H1 (cell line): Measurements from ENCODE around the gene DLGAP3. TPM values are rescaled to one million over a fixed set of nuclear protein-coding genes. Genes with fewer than 3 reads are reported as not detected.

Experiments used
- CTCF ChIA-PET: fragments of 300-600 bp; sonication (Branson Sonifier 250); formaldehyde crosslinking; loops from one replicate; lab custom pipeline; 2021; ENCODE audit not compliant: partially characterized antibody; lab: Charles Lee
- POLR2A ChIA-PET: fragments of 300-600 bp; sonication (Branson Sonifier 250); formaldehyde crosslinking; loops from one replicate; lab custom pipeline; 2021; ENCODE audit warnings: inconsistent platforms; ENCODE audit not compliant: partially characterized antibody; lab: Charles Lee
- DNase-seq, 2 experiments: peaks; one replicate each; pipeline versions ENCODE4 v3.0.0 to v3.0.0-alpha.2; 2010 to 2022; ENCODE audit warnings: low spot score in 2 of 2, low read depth in 1 of 2, mixed read lengths in 1 of 2
- FAIRE-seq: peaks from 2 replicates; lab custom pipeline; 2011; peaks lifted over from hg19 to GRCh38; lab: Jason Lieb, UNC
- H2AFZ ChIP-seq: 2 replicates; pipeline ENCODE4 v1.8.1; 2012; ENCODE audit warnings: low read length, inconsistent platforms
- H2AK5ac ChIP-seq: 2 replicates; pipeline ENCODE4 v1.6.1; 2013; ENCODE audit warnings: low read depth, low read length
- H2BK120ac ChIP-seq: replicated peaks from 2 replicates; pipeline ENCODE3; 2013; ENCODE audit warnings: low read depth, low read length, inconsistent platforms
- H2BK12ac ChIP-seq: 2 replicates; pipeline ENCODE4 v1.6.1; 2013; ENCODE audit warnings: low read depth, low read length
- H2BK15ac ChIP-seq: 2 replicates; pipeline ENCODE4 v1.6.1; 2013; ENCODE audit warnings: low read length
- H2BK20ac ChIP-seq: 2 replicates; pipeline ENCODE4 v1.6.1; 2013; ENCODE audit warnings: low read length
- H2BK5ac ChIP-seq: 2 replicates; pipeline ENCODE4 v1.6.1; 2013; ENCODE audit warnings: low read depth, low read length
- H3K14ac ChIP-seq: 2 replicates; pipeline ENCODE4 v1.6.1; 2013; ENCODE audit warnings: inconsistent platforms; ENCODE audit not compliant: insufficient read length
- H3K18ac ChIP-seq: 2 replicates; pipeline ENCODE4 v1.6.1; 2013; ENCODE audit warnings: low read length; ENCODE audit errors: extremely low read depth
- H3K23ac ChIP-seq: 2 replicates; pipeline ENCODE4 v1.6.1; 2013; ENCODE audit warnings: inconsistent platforms; ENCODE audit not compliant: insufficient read length
- H3K23me2 ChIP-seq: 2 replicates; pipeline ENCODE4 v1.6.1; 2013; ENCODE audit warnings: low read depth, low read length
- H3K27ac ChIP-seq: 2 replicates; pipeline ENCODE4 v1.6.1; 2011; ENCODE audit warnings: low read depth, low read length, inconsistent platforms
- H3K27me3 ChIP-seq, 4 experiments: replicated peaks in 1 of 4; 1 replicate in 1 of 4; 2 replicates in 3 of 4; pipeline versions ENCODE4 v1.6.1 to v1.8.1; 2011 to 2013; ENCODE audit warnings: low read length in 3 of 4, mild to moderate bottlenecking in 3 of 4, inconsistent platforms in 2 of 4, mixed read lengths in 2 of 4, moderate library complexity in 1 of 4; ENCODE audit not compliant: control insufficient read depth in 3 of 4, insufficient read depth in 3 of 4; ENCODE audit errors: extremely low read depth in 1 of 4
- H3K36me3 ChIP-seq, 4 experiments: 2 replicates each; pipeline versions ENCODE4 v1.6.1 to v1.8.1; 2011 to 2013; ENCODE audit warnings: mild to moderate bottlenecking in 4 of 4, low read length in 3 of 4, moderate library complexity in 2 of 4, control low read depth in 1 of 4, inconsistent platforms in 1 of 4; ENCODE audit not compliant: insufficient read depth in 4 of 4, control insufficient read depth in 2 of 4
- H3K4ac ChIP-seq: replicated peaks from 2 replicates; pipeline ENCODE3; 2013; ENCODE audit warnings: low read length, low read depth, mixed read lengths, inconsistent platforms; ENCODE audit not compliant: insufficient read length
- H3K4me1 ChIP-seq, 4 experiments: replicated peaks in 1 of 4; 1 replicate in 1 of 4; 2 replicates in 3 of 4; pipeline versions ENCODE4 v1.6.1 to v1.8.1; 2011 to 2013; ENCODE audit warnings: low read length in 3 of 4, inconsistent platforms in 2 of 4, mixed read lengths in 1 of 4; ENCODE audit not compliant: insufficient read depth in 4 of 4, control insufficient read depth in 3 of 4
- H3K4me2 ChIP-seq, 2 experiments: 2 replicates each; pipeline versions ENCODE4 v1.6.1 to v1.8.1; 2011 to 2013; ENCODE audit warnings: low read depth in 2 of 2, low read length in 2 of 2, control low read depth in 1 of 2, inconsistent platforms in 1 of 2, mild to moderate bottlenecking in 1 of 2; ENCODE audit not compliant: insufficient read depth in 1 of 2
- H3K4me3 ChIP-seq, 4 experiments: fragments of 200-600, 300-600 bp in 1 of 4; sonication (generic), shearing (Covaris generic), sonication (Bioruptor Twin) in 1 of 4; 2 replicates each; pipeline versions ENCODE4 v1.5.1 to v1.8.1; 2011 to 2016; ENCODE audit warnings: low read length in 4 of 4, low read depth in 3 of 4, control low read depth in 2 of 4, inconsistent platforms in 2 of 4, mild to moderate bottlenecking in 2 of 4, mixed read lengths in 1 of 4, moderate library complexity in 1 of 4; ENCODE audit not compliant: insufficient read depth in 2 of 4; ENCODE audit errors: extremely low read depth in 1 of 4
- H3K56ac ChIP-seq: replicated peaks from 2 replicates; pipeline ENCODE3; 2013; ENCODE audit warnings: low read depth, mild to moderate bottlenecking, mixed read lengths, low read length, inconsistent platforms; ENCODE audit not compliant: insufficient read length
- H3K79me1 ChIP-seq: 2 replicates; pipeline ENCODE4 v1.6.1; 2013; ENCODE audit warnings: low read depth, low read length, control low read depth
- H3K79me2 ChIP-seq, 2 experiments: 2 replicates each; pipeline versions ENCODE4 v1.6.1 to v1.8.1; 2012 to 2013; ENCODE audit warnings: low read length in 2 of 2, mild to moderate bottlenecking in 2 of 2, inconsistent platforms in 1 of 2; ENCODE audit not compliant: insufficient read depth in 2 of 2, control insufficient read depth in 1 of 2
- H3K9ac ChIP-seq, 4 experiments: replicated peaks in 1 of 4; 1 replicate in 1 of 4; 2 replicates in 3 of 4; pipeline versions ENCODE4 v1.6.1 to v1.8.1; 2011 to 2013; ENCODE audit warnings: low read depth in 3 of 4, low read length in 3 of 4, control low read depth in 2 of 4, mild to moderate bottlenecking in 2 of 4, moderate library complexity in 2 of 4, inconsistent platforms in 1 of 4; ENCODE audit errors: extremely low read depth in 1 of 4
- H3K9me3 ChIP-seq, 2 experiments: 2 replicates each; pipeline versions ENCODE4 v1.6.1 to v1.8.1; 2012 to 2013; ENCODE audit warnings: mild to moderate bottlenecking in 2 of 2, moderate library complexity in 2 of 2, control low read depth in 1 of 2, inconsistent platforms in 1 of 2, low read depth in 1 of 2, low read length in 1 of 2, mixed read lengths in 1 of 2; ENCODE audit not compliant: insufficient read depth in 2 of 2
- H4K20me1 ChIP-seq, 2 experiments: replicated peaks in 1 of 2; 2 replicates each; pipeline versions ENCODE3 to v1.8.1; 2011 to 2013; ENCODE audit warnings: inconsistent platforms in 2 of 2, low read length in 2 of 2, mild to moderate bottlenecking in 1 of 2; ENCODE audit not compliant: insufficient read depth in 2 of 2, control insufficient read depth in 1 of 2
- H4K5ac ChIP-seq: 2 replicates; pipeline ENCODE4 v1.6.1; 2013; ENCODE audit warnings: low read length, low read depth, mixed read lengths, inconsistent platforms; ENCODE audit not compliant: insufficient read length
- H4K8ac ChIP-seq: 2 replicates; pipeline ENCODE4 v1.8.0; 2013; ENCODE audit warnings: mild to moderate bottlenecking, moderate library complexity, low read length, inconsistent platforms; ENCODE audit not compliant: insufficient read depth; ENCODE audit errors: extremely low read depth
- H4K91ac ChIP-seq: replicated peaks from 2 replicates; pipeline ENCODE3; 2013; ENCODE audit warnings: low read length, mixed read lengths, inconsistent platforms; ENCODE audit not compliant: insufficient read length
- BACH1 ChIP-seq: IDR thresholded peaks from 2 replicates; pipeline ENCODE4 v1.6.1; 2012; ENCODE audit warnings: low read length, improper control_type of control experiment
- BRCA1 ChIP-seq: IDR thresholded peaks from 2 replicates; pipeline ENCODE4 v1.6.1; 2012; ENCODE audit warnings: low read depth, low read length, improper control_type of control experiment
- CBX5 ChIP-seq: fragments of 300-800, 300-1000 bp; sonication (generic); IDR thresholded peaks from 2 replicates; pipeline ENCODE4 v1.7.1; 2016; ENCODE audit warnings: antibody characterized with exemption, low read length, low read depth
- CTCF ChIP-seq, 3 experiments: IDR thresholded peaks; 1 replicate in 2 of 3; 2 replicates in 1 of 3; pipeline versions ENCODE4 v1.5.1 to v1.6.1; 2011; ENCODE audit warnings: low read length in 3 of 3, mild to moderate bottlenecking in 3 of 3, inconsistent platforms in 2 of 3, low read depth in 1 of 3, moderate library complexity in 1 of 3; ENCODE audit not compliant: insufficient read depth in 1 of 3; ENCODE audit errors: control extremely low read depth in 1 of 3
- KDM4A ChIP-seq: IDR thresholded peaks from one replicate; pipeline ENCODE4 v1.7.1; 2012; ENCODE audit warnings: low read depth, mild to moderate bottlenecking, moderate library complexity, low read length, inconsistent platforms; ENCODE audit not compliant: severe bottlenecking
- RAD21 ChIP-seq, 2 experiments: IDR thresholded peaks in 1 of 2; conservative IDR thresholded peaks in 1 of 2; 2 replicates each; pipeline ENCODE4 v1.6.1; 2011; ENCODE audit warnings: low read depth in 2 of 2, low read length in 2 of 2, improper control_type of control experiment in 1 of 2, inconsistent platforms in 1 of 2, mild to moderate bottlenecking in 1 of 2, moderate library complexity in 1 of 2
- SP4 ChIP-seq: IDR thresholded peaks from 2 replicates; pipeline ENCODE4 v1.6.1; 2012; ENCODE audit warnings: low read length, inconsistent platforms
- ZNF274 ChIP-seq: IDR thresholded peaks from 2 replicates; pipeline ENCODE4 v1.7.0; 2012; ENCODE audit warnings: low read length, borderline replicate concordance; ENCODE audit errors: extremely low read depth
- WGBS, 2 experiments: shearing (Covaris generic) in 1 of 2; methylation state at CpG; one replicate each; pipeline versions ENCODE4 v1.1.6 to v1.1.7; 2013 to 2015; ENCODE audit warnings: low lambda C conversion rate in 2 of 2, mixed read lengths in 2 of 2, inconsistent platforms in 1 of 2, low coverage in 1 of 2, missing lambda C conversion rate in 1 of 2; ENCODE audit not compliant: insufficient replicate concordance in 2 of 2, insufficient coverage in 1 of 2, insufficient read length in 1 of 2; ENCODE audit errors: extremely low coverage in 1 of 2, missing lambda C conversion rate in 1 of 2; 5-methylcytosine and 5-hydroxymethylcytosine counted together
- polyA plus RNA-seq, 7 experiments: library from polyadenylated mRNA; depleted of rRNA in 3 of 7; stranded (reverse) in 5 of 7; unstranded in 2 of 7; fragments of >200 nt in 5 of 7; fragments of 200-250 nt in 2 of 7; gene quantifications; 1 replicate in 5 of 7; 2 replicates in 1 of 7; 4 replicates in 1 of 7; pipeline versions ENCODE4 v1.2.1 to v1.2.3, GENCODE V29; 2011 to 2013; ENCODE audit warnings: missing spikeins in 2 of 7, mixed read lengths in 2 of 7
- total RNA-seq: library from RNA; stranded (reverse); fragmentation: NEBNext Ultra II Directional; extraction: Animal tissue kit (Norgen Biotek cat#: 25700); gene quantifications from 2 replicates; pipeline ENCODE4 v1.2.1, GENCODE V29; 2021

Gene DLGAP3
- total and polyA plus RNA-seq, 2 of the 8 experiments (the other 6 are each of a cell fraction or from before 2014, with no cell fraction given), result 3.8 to 13.2 TPM

- Histone ChIP-seq H2AFZ (no peak overlapping the region), H4K20me1 (no peaks in the 10 kb centered on the region), H3K9ac (no peak overlapping the region), H3K36me3 (no peaks in the 10 kb centered on the region), H3K56ac (no peak overlapping the region), H3K9me3 (no peaks in the 10 kb centered on the region), H2BK120ac (no peak overlapping the region), H3K4me2 (no peak overlapping the region), H3K4me3 (no peak overlapping the region), H2BK15ac (no peak overlapping the region), H3K18ac (no peak overlapping the region), H4K5ac (no peak overlapping the region), H4K8ac (no peak overlapping the region), H3K79me1 (no peaks in the 10 kb centered on the region), H2BK20ac (no peak overlapping the region), H3K4ac (no peak overlapping the region), H3K14ac (no peak overlapping the region), H3K27ac (no peak overlapping the region), H2BK12ac (no peak overlapping the region), H3K23me2 (no peaks in the 10 kb centered on the region), H3K27me3 (no peaks in the 10 kb centered on the region), H2BK5ac (no peak overlapping the region), H3K4me1 (peaks cover 0 to 3% (median 0%) of the 10 kb centered on the region in 4 experiments; a peak in 1 of 7 replicates), H3K23ac (no peak overlapping the region), H4K91ac (no peak overlapping the region), H2AK5ac (no peak overlapping the region), H3K79me2 (no peaks in the 10 kb centered on the region)
- ChIA-PET POLR2A (no interaction called here), CTCF (no interaction called here)
- 88% methylated on average over 10 of the region's 13 CpGs; no CpG with 5 or more reads in 1 of the 2 experiments for WGBS, 2 experiments
- DNase-seq (no peak), FAIRE-seq (no peak)
- no peak for TF ChIP-seq CBX5
- no peak for TF ChIP-seq CTCF (IDR thresholded peaks at IDR 0.05; ENCODE audit: control extremely low read depth in 1 of 3, insufficient read depth in 1 of 3, low read depth in 1 of 3, low read length in 3 of 3)
- no peak for TF ChIP-seq KDM4A
- TF ChIP-seq SP4, result no peak
- no peak for TF ChIP-seq BACH1
- no peak for TF ChIP-seq ZNF274
- TF ChIP-seq RAD21 (IDR thresholded peaks at IDR 0.05 in 1 of 2, conservative IDR thresholded peaks at IDR 0.05 in 1 of 2; ENCODE audit: low read depth in 2 of 2, low read length in 2 of 2), result no peak
- TF ChIP-seq BRCA1, result no peak
Measured at GRCh38 chr1:34977210-34977471, 47.7 kb upstream of the DLGAP3 start.
